ENCODE results near the gene NRXN3.
"Not testable (repeated sequence)": the region's sequence is repeated elsewhere in the genome, so short reads cannot be mapped to it uniquely, and the experiment has no call there.

NRXN3 gene

DNA sequence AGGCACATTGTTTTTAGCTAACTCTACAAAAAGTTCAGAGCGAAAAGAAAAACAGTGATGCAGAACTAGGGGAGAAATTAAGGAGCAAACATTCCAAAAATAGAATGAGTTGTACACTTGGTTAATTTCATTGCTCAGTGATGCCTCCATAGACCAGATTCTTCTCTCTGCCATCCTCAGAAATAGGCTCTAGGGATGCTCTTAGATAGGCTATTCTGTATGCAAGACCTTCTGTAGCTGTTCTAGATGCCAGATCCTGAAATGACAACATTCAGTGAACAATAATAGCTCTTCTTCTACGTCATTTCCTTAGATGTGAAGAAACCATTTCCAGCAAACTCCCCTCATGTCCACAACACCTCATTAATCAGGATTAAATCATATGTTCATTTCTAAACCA is 1574.9 kb downstream of the NRXN3 start:
- DNase-seq (ENCODE audit: low read depth in 1 of 2, low spot score in 1 of 2), result no peak

DNA sequence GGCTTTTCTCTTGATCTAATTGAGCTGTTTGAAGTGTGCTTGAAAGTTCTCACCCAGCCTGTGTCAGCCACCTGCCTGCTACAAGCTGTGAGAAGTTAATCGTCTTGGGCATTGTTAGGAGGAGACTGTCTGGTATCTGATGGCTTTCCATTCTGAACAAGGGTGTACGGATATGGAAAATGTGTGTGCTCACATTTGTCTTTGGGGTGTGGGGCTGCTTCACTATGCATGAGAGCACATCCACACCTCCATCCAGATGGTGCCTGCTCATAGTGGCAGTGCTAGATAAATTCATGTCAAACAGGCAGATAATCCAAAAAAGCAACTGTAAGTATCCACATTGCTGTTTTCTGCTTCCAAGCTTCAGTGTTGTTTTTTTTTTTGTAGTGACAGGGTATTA is 1578.9 kb downstream of the NRXN3 start:
- no peak for DNase-seq (ENCODE audit: low read depth in 1 of 2, low spot score in 1 of 2)

DNA sequence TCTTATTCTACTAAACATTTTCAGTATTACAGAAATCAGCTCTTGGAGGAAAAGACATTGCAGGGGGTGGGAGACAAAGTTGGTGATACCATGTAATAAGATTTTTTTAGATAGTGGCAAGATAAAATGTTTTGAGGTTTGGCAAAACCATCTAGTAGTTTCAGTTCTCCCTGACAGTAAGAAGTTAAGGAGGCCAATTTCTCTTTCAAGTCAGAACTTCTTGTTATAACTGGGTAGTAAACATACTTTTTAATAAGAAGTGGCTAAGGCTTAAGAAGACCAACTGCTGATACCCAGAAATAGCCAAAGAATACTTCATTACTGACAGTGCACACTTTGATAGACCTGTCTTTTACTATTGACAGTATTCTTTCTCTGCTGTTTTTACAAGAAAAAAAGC is 1588.8 kb downstream of the NRXN3 start:
- DNase-seq (ENCODE audit: low read depth in 1 of 2, low spot score in 1 of 2), result no peak

DNA sequence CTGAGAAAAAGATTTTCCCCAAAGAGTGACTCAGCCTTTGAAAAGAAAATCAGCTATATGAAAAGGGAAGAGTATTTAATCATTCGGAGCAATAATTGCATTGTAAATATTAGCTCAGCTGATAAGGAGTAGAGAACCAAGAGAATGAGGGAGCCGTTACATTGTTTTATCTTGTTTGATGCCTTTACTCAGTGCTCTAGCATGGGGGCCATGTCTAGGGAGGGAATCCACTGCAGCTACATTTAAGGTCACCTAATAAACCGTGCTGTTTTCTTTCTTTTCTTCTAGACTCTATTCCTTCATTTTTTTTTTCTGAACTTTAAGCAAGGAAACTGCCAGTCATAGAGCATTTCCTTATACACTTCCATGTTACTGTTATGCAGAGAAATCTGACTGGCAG is 1594.2 kb downstream of the NRXN3 start:
- DNase-seq (ENCODE audit: low read depth in 1 of 2, low spot score in 1 of 2), result no peak

DNA sequence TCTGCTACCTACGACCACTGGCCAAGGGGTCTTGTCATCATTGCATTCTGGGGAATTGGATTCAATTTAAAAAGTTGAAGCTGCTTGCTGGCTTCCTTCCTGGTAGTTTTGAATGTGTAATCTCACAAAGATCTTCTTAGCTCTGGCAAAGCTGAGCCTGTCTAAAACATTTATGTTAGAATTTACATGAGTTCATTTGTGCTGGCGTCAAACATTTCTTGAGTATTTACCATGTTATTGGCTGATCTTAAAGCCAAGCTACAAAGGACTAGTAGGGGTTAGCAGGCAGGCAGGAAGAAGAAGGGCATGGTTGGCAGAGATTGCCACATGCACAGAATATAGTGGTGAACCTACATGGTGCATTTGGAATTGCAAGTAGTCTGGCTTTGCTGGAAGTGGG is 1596.3 kb downstream of the NRXN3 start:
- DNase-seq (ENCODE audit: low read depth in 1 of 2, low spot score in 1 of 2), result no peak

DNA sequence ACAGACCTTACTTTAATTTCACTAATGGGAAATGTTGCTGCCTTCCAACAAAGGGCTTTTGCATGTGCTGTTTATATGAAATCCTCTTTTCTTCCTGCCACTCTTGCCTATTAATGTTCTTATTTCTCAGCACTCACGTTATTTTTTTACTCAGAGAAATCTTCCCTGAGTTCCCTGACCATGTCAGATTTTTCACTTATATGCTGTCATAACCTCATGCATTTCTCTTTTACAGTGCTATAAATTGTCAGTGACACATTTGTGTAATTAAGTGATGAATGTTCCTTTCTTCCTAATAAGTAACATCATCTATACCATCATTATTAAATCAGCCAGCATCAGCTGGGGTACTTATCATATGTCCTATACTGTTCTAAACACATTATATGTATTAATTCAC is 1597.1 kb downstream of the NRXN3 start:
- no peak for DNase-seq (ENCODE audit: low read depth in 1 of 2, low spot score in 1 of 2)

DNA sequence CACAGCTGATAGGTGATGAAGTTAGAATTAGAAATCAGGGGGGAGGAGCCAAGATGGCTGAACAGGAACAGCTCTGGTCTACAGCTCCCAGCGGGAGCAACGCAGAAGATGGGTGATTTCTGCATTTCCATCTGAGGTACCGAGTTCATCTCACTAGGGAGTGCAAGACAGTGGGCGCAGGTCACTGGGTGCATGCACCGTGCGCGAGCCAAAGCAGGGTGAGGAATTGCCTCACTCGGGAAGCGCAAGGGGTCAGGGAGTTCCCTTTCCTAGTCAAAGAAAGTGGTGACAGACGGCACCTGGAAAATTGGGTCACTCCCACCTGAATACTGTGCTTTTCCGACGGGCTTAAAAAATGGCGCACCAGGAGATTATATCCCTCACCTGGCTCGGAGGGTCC is 1597.5 kb downstream of the NRXN3 start:
- DNase-seq (ENCODE audit: low read depth in 1 of 2, low spot score in 1 of 2), result not testable (repeated sequence)

DNA sequence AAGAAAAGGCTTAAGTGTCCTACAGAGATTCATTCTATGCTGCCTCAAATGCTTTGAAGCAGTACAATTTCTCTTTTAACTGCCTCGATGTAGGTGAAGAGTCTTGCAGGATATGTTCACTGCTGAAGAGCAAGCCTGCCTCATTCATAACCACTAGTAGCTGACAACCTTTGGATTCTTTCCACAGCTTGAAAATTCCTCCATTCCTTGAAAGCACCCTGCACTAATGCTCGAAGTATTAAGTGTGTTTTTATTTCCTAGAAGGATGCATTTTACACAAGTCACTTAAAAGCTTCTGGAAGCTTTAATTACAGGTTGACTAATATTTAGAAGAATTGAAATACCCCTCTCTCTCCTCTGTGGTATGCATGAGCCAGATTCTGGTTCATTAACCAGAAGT is 1611.7 kb downstream of the NRXN3 start:
- no peak for DNase-seq (ENCODE audit: low read depth in 1 of 2, low spot score in 1 of 2)

DNA sequence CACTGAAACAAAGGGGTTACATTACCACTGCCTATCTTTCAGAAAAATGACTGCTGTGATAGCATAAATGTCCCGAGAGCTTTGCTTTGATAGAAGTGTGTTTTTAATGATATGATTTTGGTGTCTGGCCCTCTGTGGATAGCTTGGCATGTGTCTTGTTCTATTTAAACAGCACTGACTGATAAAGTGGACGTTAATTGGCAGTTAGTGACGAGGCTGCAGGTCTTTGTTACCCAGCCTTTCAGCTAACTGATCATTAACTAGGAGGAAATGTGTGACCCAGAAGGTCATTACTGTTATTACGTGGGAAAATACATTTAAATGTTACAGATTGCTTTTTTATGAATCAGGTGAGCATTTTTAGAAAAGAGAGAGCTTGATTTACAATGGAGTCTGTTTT is 1612.9 kb downstream of the NRXN3 start:
- DNase-seq (ENCODE audit: low read depth in 1 of 2, low spot score in 1 of 2), result no peak

DNA sequence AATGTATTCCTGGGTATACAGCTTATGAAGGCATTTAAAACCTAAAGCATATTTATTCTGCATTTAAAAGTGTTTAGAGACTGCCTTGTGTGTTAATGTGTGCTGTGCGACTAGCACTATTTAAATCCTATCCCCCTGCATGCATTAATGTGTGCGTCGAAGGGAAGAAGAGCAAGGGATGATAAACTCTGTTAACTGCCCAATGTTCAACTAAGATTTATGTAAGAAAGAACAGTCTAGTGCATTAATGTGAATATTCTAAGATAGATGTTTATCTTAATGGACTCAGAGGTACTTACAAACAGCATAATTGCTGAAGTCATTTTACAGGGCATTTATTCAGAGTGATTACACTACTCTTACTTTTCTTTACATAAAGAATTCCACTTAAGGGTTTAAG is 1616.3 kb downstream of the NRXN3 start:
- DNase-seq (ENCODE audit: low read depth in 1 of 2, low spot score in 1 of 2), result no peak

DNA sequence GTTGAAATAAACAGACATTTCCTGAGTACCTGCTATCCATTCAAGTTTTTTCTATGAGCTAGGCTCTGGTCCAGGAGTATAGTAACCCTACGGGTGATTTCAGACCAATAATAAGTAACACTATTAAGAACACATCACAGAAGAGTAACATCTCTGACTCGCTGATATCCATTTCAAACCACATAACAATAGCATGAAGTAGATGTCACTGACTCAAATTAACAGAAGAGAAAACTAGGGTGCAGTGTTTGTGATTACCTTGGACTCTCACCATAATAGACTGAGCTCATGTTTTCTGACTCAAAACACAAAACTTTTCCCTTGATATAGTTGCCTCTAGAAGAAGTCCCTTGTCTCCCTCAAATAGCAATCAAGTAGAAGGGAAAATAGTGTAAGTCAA is 1618.2 kb downstream of the NRXN3 start:
- DNase-seq (ENCODE audit: low read depth in 1 of 2, low spot score in 1 of 2), result no peak

DNA sequence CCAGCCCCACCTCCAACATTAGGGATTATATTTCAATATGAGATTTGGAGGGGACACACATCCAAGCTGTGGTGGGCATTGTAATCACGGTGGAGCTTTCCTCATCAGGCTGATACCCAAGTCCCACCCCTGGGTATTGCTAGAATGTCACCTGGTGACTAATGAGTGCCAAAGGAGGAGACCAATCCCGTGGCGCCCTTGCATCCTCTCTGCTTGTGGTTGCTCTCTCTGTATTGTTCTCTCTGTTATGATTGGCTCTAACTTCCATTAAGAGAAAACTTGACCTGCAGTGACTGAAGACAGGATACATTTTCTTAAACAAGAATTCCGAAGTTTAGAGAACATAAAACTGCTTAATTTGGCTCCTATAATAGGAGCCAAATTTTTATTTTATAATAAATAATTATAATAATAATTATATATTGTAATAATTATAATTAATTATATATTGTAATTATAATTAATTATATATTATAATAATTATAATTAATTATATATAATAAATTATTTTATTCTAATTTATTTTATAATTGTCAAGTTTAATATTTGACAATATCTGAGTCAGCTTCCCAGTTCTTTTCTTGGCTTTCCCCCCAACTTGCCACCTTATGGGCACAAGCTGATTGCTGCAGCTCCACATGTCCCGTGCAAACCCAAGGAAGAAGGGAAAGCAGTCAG is 1621.0 kb downstream of the NRXN3 start:
- no peak for DNase-seq (ENCODE audit: low read depth in 1 of 2, low spot score in 1 of 2)

DNA sequence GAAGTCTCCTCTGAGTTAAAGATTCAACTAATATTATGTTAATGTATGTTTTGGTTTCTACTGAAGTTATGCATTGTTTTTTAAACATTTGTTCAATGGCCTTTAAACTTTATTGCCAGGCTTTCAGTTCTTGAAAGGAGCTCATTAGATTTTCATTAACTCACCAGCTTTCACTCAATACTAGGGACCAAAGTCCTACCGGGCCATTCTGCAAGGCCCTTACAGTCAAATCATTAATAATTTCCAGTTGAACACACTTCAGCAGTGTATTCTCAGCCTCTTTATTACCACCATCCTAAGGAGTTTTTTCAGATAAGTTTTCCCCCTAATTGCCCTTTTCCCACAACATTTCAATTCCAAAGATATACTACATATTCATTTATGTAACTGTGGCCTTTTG is 1631.9 kb downstream of the NRXN3 start:
- no peak for DNase-seq (ENCODE audit: low read depth in 1 of 2, low spot score in 1 of 2)

DNA sequence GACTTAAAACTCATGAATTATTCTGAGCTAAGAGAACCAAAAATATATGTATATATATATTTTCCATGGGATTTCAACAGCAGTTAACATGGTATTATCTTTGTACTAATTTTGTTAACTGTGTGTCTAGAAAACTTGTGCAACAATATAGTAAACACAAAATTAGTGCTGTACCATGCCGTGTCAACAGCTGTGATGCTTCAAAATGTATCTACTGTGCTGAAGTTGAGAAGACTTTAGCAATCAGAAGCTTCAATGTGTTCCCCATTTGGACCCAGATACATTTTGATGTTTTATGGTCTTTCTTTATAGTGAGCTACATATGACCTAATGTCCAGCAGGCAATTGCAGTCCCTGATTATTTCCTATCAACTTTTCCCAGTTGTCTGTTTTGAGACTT is 1635.5 kb downstream of the NRXN3 start:
- no peak for DNase-seq (ENCODE audit: low read depth in 1 of 2, low spot score in 1 of 2)

DNA sequence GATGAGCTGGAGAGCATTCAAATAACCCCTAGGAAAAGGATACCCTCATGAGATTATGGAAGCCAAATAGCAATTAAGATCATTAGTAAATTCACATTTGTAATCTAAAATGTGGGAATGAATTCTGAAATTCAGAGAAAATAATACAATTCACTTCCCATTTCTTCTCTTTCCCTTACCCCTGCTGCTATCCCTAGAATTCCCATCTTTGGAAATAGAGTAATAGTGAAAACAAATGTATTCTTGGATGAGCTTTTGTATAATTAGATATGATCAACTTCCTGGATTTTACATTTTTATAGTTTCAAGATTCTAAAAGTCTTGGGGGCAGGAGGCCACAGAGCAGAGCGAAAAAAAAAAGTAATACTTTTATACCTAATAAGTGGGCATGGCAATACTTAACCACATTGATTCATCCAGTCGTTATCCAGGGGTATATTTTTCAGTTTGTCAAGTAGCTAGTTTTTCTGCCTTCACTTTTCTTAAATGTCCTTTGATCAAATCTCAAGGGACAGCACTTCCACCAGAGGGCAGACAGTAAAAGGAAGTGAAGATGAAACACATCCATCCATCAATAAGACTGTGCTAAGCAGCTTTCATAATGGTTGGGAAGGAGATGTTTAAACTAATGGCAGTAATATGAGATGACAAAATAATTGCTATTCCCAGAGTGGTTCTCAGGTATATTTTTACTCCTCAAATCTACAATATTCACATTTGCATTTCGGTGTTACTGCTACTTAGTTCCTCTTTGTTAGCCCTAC is 1639.9 kb downstream of the NRXN3 start:
- DNase-seq (ENCODE audit: low read depth in 1 of 2, low spot score in 1 of 2), result no peak

DNA sequence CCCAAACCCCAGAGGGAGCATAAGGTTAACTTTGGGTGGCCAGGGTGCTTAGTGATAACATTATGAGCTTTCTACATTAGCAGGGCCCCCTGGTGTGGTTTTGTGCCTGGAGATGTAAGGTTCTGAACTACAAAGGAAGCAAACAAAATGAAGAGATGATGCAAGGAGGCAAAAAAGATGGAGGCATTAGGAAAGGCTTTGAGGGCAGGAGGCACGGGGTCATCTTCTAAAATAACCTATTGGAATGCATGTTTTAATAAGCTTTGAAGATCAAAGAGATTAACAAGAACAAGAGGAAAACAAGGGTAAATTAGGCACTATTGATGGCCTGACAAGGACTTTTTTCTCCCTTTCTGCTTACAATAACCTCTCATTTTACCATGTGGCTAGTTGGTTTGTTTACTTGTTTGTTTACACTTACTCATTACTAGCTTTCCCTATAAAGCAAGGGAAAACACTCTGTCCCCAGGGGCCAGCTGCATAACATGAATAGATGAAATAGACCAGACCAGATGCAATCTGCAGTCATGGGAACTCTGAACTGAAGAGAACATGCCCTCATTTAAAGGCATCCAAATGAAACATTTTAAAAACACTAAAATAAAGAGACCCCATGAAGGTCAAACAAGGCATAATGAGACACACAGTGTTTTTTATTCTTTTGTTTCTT is 1650.8 kb downstream of the NRXN3 start:
- DNase-seq (ENCODE audit: low read depth in 1 of 2, low spot score in 1 of 2), result no peak

DNA sequence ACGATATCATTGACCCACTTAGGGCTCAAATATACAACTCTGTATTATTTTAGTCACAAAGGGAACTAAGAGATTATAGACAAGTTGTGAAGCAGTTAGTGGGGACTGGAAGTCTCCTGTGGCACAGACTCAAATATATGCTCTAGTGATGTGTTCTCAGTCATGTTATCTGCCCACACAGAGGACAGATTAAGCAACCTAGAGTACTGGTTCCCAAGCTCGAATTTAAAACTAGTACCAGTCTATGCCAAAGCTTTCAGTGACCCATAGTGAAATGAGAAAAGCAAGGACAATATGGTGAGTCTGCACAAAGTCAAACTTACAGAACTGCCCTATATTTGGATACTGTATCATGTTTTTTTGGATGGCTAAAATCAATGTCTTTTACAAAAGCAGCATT is 1651.9 kb downstream of the NRXN3 start:
- DNase-seq (ENCODE audit: low read depth in 1 of 2, low spot score in 1 of 2), result no peak

DNA sequence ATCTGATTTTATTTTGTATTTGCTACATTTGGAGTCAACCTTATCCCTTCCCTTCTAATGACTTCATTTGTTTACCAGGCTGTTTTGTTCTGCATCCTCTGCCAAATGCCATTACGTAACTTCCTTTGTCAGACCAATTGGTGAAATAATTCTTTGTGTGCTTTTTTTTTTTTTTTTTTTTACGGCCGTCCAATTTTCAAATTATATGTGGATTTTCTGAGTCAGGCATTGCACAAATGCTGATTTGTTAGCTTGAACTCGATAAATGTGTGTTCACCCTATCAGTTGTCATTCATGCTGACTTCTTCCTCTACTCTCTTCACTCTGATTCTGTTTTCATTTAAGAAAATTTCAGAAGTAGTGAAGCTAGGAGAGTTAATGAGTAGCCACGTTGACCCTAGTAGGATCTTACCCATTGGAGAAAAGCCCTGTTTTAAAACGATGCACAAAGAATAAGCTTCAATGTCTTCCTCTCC is 1654.9 kb downstream of the NRXN3 start:
- DNase-seq (ENCODE audit: low read depth in 1 of 2, low spot score in 1 of 2), result no peak

DNA sequence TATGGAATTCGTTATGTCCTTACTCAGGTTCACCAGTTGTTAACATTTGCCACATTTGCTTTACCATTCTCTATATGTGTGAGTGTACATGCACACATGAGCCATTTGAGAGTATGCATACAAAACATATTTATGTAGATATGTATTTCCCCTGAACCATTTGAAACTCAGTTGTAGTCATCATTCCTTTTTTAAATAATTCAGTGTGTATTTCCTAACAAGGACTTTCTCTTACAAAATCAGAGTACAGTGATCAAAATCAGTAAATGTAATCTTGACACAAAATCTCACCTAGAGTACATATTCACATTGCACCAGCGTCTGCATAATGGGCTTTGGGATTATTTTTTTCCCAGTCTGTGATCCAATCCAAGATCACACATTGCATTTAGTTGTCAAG is 1656.2 kb downstream of the NRXN3 start:
- no peak for DNase-seq (ENCODE audit: low read depth in 1 of 2, low spot score in 1 of 2)

DNA sequence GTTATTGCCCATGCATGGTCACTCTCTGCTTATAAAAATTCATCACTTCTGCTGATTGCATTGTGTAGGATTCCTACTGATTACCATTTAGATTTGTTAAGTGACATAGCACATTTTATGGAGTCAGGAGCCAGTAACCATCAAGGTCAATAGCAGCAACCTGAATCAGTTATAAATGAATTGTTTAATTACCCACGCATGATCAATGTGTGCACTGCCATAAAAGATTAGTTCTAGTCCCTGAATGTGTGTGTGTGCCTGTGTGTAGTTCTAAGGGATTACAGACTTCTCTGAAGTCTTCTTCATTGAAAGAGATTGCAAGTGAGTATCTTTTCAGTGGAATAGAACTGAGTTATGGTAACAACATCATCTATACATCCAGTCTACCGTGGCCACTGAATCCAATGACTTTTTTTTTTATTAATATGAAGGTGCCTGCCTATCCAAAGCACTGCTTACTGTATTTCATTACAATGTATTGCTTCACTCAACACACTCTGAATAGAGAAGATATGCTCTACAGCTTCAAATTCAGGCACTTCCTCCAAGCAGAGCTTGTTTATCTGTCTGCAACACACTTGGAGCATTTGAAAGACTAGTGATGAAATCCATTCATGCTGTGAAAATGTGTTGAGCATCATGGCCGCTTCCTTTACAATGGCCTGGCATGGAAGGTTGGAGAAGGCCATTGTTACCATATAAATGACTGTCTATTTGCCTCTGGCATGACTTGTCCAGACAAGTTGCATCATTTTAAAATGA is 1659.4 kb downstream of the NRXN3 start:
- DNase-seq (ENCODE audit: low read depth in 1 of 2, low spot score in 1 of 2), result no peak

DNA sequence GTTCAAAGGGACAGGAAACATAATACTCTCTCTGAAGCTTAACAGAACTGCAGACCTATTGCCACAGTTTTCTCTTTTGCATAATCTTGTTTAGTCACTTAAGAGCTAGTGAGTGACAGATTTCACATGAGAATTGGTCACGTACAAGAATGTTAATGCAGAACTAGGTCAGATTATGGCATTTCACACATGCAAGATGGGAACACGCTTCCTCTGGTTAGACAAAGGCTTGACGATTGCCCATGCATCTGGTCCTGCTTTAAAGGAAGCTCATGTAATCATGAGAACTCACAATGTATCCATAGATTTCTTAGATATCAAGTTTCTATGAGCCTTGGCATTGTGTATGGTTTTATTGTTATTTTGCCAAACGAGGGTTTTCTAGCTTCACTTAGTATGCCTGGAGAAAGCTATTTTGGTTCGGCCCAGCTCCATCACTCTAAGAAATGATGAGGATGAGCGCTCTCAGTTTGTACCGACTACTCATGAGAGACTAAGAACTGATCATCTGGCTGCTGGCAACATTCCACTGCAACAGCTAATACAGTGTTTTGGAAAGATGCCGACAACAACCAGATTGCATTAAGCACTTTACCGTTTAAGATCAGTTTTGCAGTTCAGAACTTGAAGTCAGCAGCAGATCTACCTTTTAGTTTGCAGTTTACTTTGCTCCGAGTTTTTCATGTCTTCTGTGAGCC is 1661.2 kb downstream of the NRXN3 start:
- DNase-seq (ENCODE audit: low read depth in 1 of 2, low spot score in 1 of 2), result no peak

Data from stimulated activated CD4-positive, alpha-beta T cell treated with anti-CD3 and anti-CD28 coated beads, Interleukin-15, amount 100 ng/mL, for 1 hour (primary cell).